Hepatocyte (in vitro differentiated cells): Measurements from ENCODE around the gene AQP12A. TPM values are rescaled to one million over a fixed set of nuclear protein-coding genes. Genes with fewer than 3 reads are reported as not detected.

Experiments
- DNase-seq: peaks from one replicate; pipeline ENCODE4 v3.0.0-alpha.2; 2016; ENCODE audit warnings: low spot score
- H2AFZ ChIP-seq: fragments of 200-600 bp; sonication (generic); 2 replicates; pipeline ENCODE4 v1.6.0; 2016; ENCODE audit warnings: antibody characterized with exemption, mild to moderate bottlenecking
- H3K27ac ChIP-seq: fragments of 200-600 bp; sonication (generic); 2 replicates; pipeline ENCODE4 v1.5.1; 2016; ENCODE audit warnings: mild to moderate bottlenecking
- H3K27me3 ChIP-seq: fragments of 200-600 bp; sonication (generic); 2 replicates; pipeline ENCODE4 v1.6.1; 2016
- H3K36me3 ChIP-seq: fragments of 200-600 bp; sonication (generic); replicated peaks from 2 replicates; pipeline ENCODE4 v1.5.1; 2016; ENCODE audit warnings: low read depth; ENCODE audit not compliant: insufficient read depth
- H3K4me1 ChIP-seq: fragments of 200-600 bp; sonication (generic); 2 replicates; pipeline ENCODE4 v1.5.1; 2016; ENCODE audit warnings: mild to moderate bottlenecking, moderate library complexity; ENCODE audit not compliant: insufficient read depth
- H3K4me2 ChIP-seq: fragments of 200-600 bp; sonication (generic); 2 replicates; pipeline ENCODE4 v1.6.0; 2016
- H3K4me3 ChIP-seq: fragments of 200-600 bp; sonication (generic); 2 replicates; pipeline ENCODE4 v1.5.1; 2016; ENCODE audit warnings: mild to moderate bottlenecking
- H3K79me2 ChIP-seq: fragments of 200-600 bp; sonication (generic); 2 replicates; pipeline ENCODE4 v1.6.0; 2017; ENCODE audit warnings: mild to moderate bottlenecking
- H3K9me2 ChIP-seq: fragments of 200-600 bp; sonication (generic); replicated peaks from 2 replicates; pipeline ENCODE4 v1.6.0; 2017; ENCODE audit warnings: mild to moderate bottlenecking; ENCODE audit not compliant: insufficient read depth
- H3K9me3 ChIP-seq: fragments of 200-600 bp; sonication (generic); 2 replicates; pipeline ENCODE4 v1.5.1; 2016; ENCODE audit warnings: low read depth, mild to moderate bottlenecking
- H4K20me1 ChIP-seq: fragments of 200-600 bp; sonication (generic); 2 replicates; pipeline ENCODE4 v1.6.0; 2016; ENCODE audit warnings: mild to moderate bottlenecking; ENCODE audit not compliant: insufficient read depth, poor library complexity, severe bottlenecking
- EZH2 ChIP-seq: fragments of 200-600 bp; sonication (generic); IDR thresholded peaks from 2 replicates; pipeline ENCODE4 v1.6.1; 2016; ENCODE audit warnings: antibody characterized with exemption, mild to moderate bottlenecking, borderline replicate concordance
- EZH2phosphoT487 ChIP-seq: fragments of 200-600 bp; sonication (generic); IDR thresholded peaks from one replicate; pipeline ENCODE4 v1.6.1; 2018; ENCODE audit warnings: antibody characterized with exemption, mild to moderate bottlenecking, low read depth, moderate library complexity; ENCODE audit not compliant: unreplicated experiment, severe bottlenecking
- WGBS: methylation state at CpG from one replicate; pipeline ENCODE4 v1.1.6; 2016; ENCODE audit warnings: low lambda C conversion rate; ENCODE audit errors: missing lambda C conversion rate; 5-methylcytosine and 5-hydroxymethylcytosine counted together
- polyA plus RNA-seq: library from polyadenylated mRNA; unstranded; fragments of >200 nt; fragmentation: Nextera tagmentation; extraction: Ambion mirVana; gene quantifications from 2 replicates; pipeline ENCODE4 v1.2.1, GENCODE V29; 2016
- total RNA-seq: library from RNA; depleted of rRNA; stranded (reverse); fragments of >200 nt; gene quantifications from 2 replicates; pipeline ENCODE4 v1.2.3, GENCODE V29; 2014
- TF ChIP-seq, protein P1 (sequence below): fragments of 200-600 bp; sonication (generic); IDR thresholded peaks from 2 replicates; pipeline ENCODE4 v1.5.1; 2016; ENCODE audit warnings: antibody characterized with exemption, mild to moderate bottlenecking; ENCODE audit not compliant: poor library complexity

AQP12A gene
- total and polyA plus RNA-seq, 2 experiments from 2014 or later, result not detected

- no peak overlapping the region for H3K4me2 ChIP-seq
- no peak overlapping the region for H3K27ac ChIP-seq
- H3K27me3 ChIP-seq, result no peaks in the 10 kb centered on the region
- no peaks in the 10 kb centered on the region for H3K9me3 ChIP-seq
- WGBS, result 96% methylated on average over 15 of the region's 15 CpGs
- H3K9me2 ChIP-seq, result no peaks in the 10 kb centered on the region
- H4K20me1 ChIP-seq, result no peaks in the 10 kb centered on the region
- H3K4me3 ChIP-seq, result no peak overlapping the region
- no peaks in the 10 kb centered on the region for H3K79me2 ChIP-seq
- no peak for DNase-seq
- H3K4me1 ChIP-seq, result no peaks in the 10 kb centered on the region
- no peak overlapping the region for H2AFZ ChIP-seq
- TF ChIP-seq EZH2 (no peak), EZH2phosphoT487 (no peak)
- TF ChIP-seq, protein P1, sequence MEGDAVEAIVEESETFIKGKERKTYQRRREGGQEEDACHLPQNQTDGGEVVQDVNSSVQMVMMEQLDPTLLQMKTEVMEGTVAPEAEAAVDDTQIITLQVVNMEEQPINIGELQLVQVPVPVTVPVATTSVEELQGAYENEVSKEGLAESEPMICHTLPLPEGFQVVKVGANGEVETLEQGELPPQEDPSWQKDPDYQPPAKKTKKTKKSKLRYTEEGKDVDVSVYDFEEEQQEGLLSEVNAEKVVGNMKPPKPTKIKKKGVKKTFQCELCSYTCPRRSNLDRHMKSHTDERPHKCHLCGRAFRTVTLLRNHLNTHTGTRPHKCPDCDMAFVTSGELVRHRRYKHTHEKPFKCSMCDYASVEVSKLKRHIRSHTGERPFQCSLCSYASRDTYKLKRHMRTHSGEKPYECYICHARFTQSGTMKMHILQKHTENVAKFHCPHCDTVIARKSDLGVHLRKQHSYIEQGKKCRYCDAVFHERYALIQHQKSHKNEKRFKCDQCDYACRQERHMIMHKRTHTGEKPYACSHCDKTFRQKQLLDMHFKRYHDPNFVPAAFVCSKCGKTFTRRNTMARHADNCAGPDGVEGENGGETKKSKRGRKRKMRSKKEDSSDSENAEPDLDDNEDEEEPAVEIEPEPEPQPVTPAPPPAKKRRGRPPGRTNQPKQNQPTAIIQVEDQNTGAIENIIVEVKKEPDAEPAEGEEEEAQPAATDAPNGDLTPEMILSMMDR, result no peak
- no peaks in the 10 kb centered on the region for H3K36me3 ChIP-seq
Measured at GRCh38 chr2:240745456-240745855, 53.8 kb downstream of the AQP12A start.

GRCh38 chr2:240745962-240746361, 54.3 kb downstream of the AQP12A start:
- WGBS, result 93% methylated on average over 15 of the region's 15 CpGs
- no peak overlapping the region for H3K27ac ChIP-seq

DNA sequence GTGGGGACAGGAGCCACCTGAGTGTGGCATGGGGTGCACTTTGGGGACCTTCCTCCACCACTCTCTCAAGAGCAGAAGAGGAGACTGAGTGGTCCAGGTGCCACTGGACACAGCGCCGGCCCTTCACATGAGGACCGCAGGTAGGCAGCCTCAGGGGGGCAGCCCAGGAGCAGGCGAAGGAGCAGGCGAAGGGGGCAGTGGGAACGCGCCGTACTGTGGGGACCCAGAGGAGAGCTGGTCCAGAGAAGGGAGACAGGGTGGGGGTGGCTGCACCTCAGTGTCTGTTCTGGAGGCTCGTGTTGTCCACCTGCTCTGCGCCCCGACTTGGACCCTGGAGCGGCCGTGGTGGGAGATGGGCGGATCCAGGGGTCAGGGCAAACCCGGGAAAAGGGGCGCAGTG, 55.0 kb downstream of the AQP12A start:
- no peaks in the 10 kb centered on the region for H3K9me2 ChIP-seq
- H3K4me3 ChIP-seq, result no peak overlapping the region
- H3K36me3 ChIP-seq, result no peaks in the 10 kb centered on the region
- H2AFZ ChIP-seq, result no peak overlapping the region
- no peaks in the 10 kb centered on the region for H4K20me1 ChIP-seq
- H3K4me2 ChIP-seq, result no peak overlapping the region
- no peaks in the 10 kb centered on the region for H3K79me2 ChIP-seq
- no peaks in the 10 kb centered on the region for H3K27me3 ChIP-seq
- no peaks in the 10 kb centered on the region for H3K4me1 ChIP-seq
- TF ChIP-seq, protein P1, result no peak
- TF ChIP-seq EZH2 (no peak), EZH2phosphoT487 (no peak)
- H3K9me3 ChIP-seq, result no peaks in the 10 kb centered on the region
- H3K27ac ChIP-seq, result no peak overlapping the region
- 95% methylated on average over 15 of the region's 16 CpGs for WGBS
- DNase-seq, result no peak

More at GRCh38 chr2:240745962-240746361, 54.3 kb downstream of the AQP12A start:
- no peaks in the 10 kb centered on the region for H3K4me1 ChIP-seq
- no peaks in the 10 kb centered on the region for H3K9me2 ChIP-seq
- no peak overlapping the region for H3K4me3 ChIP-seq
- DNase-seq, result no peak
- no peak overlapping the region for H2AFZ ChIP-seq
- no peaks in the 10 kb centered on the region for H3K9me3 ChIP-seq
- H4K20me1 ChIP-seq, result no peaks in the 10 kb centered on the region
- H3K36me3 ChIP-seq, result no peaks in the 10 kb centered on the region
- H3K4me2 ChIP-seq, result no peak overlapping the region
- H3K79me2 ChIP-seq, result no peaks in the 10 kb centered on the region
- no peaks in the 10 kb centered on the region for H3K27me3 ChIP-seq
- TF ChIP-seq, protein P1, result no peak
- TF ChIP-seq EZH2 (no peak), EZH2phosphoT487 (no peak)

DNA sequence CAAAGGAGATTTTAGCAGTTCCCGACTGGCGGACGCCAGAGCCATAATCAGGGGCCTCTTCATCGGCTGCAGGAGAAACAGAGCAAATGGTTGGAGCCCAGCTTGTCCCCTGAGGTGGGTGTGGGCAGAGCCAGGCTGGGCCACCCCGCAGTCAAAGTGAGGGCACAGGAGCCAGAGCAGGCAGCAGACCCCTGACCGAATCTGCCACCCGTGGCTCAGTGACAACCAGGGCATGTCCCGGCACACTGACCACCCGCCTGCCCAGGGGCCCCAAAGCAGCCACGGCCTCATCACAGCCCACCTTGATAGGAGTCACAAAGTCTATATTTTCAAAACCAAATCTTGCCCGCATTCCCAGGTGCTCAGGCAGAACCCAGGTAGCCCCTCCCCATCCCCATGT, 55.6 kb downstream of the AQP12A start:
- DNase-seq, result no peak
- WGBS, result 92% methylated on average over 11 of the region's 11 CpGs
- Histone ChIP-seq H3K9me3 (no peaks in the 10 kb centered on the region), H3K27me3 (no peaks in the 10 kb centered on the region), H3K9me2 (no peaks in the 10 kb centered on the region), H4K20me1 (no peaks in the 10 kb centered on the region), H3K27ac (no peak overlapping the region), H3K36me3 (no peaks in the 10 kb centered on the region), H2AFZ (no peak overlapping the region), H3K4me1 (no peaks in the 10 kb centered on the region), H3K4me3 (no peak overlapping the region), H3K79me2 (no peaks in the 10 kb centered on the region), H3K4me2 (no peak overlapping the region)
- TF ChIP-seq, protein P1, result no peak
- TF ChIP-seq EZH2, result no peak
- no peak for TF ChIP-seq EZH2phosphoT487
